IMR-90 (cell line): ENCODE results near the gene POMGNT1. TPM values are rescaled to one million over a fixed set of nuclear protein-coding genes. Genes with fewer than 3 reads are reported as not detected.

ENCODE experiments used
- ATAC-seq: fragments of 200-7000 bp; cut with Tn5 transposase; 2 replicates; pipeline ENCODE4 v1.9.1; 2020; ENCODE audit warnings: low read depth, mild to moderate bottlenecking, moderate library complexity
- BruUV-seq: library from RNA; stranded (reverse); fragments of 400-500 nt; replicated peaks from 2 replicates; lab custom pipeline; 2021; lab: Mats Ljungman, UMichigan
- CTCF ChIA-PET: fragments of 300-600 bp; formaldehyde crosslinking; extraction: SDS; loops from one replicate; lab custom pipeline; 2021; ENCODE audit warnings: antibody characterized with exemption; lab: Yijun Ruan, JAX
- POLR2A ChIA-PET: fragments of 300-600 bp; sonication (Branson Sonifier 250); formaldehyde crosslinking; loops from one replicate; lab custom pipeline; 2022; ENCODE audit warnings: antibody characterized with exemption; ENCODE audit not compliant: unreplicated experiment; lab: Charles Lee
- DNase-seq: peaks from one replicate; pipeline ENCODE4 v3.0.0; 2013
- H2AFZ ChIP-seq: replicated peaks from 2 replicates; pipeline ENCODE3; 2013; ENCODE audit warnings: low read length, mild to moderate bottlenecking; ENCODE audit not compliant: poor library complexity
- H2AK5ac ChIP-seq: 2 replicates; pipeline ENCODE4 v1.6.1; 2013; ENCODE audit warnings: low read depth, low read length, inconsistent platforms
- H2AK9ac ChIP-seq: replicated peaks from 2 replicates; pipeline ENCODE3; 2013; ENCODE audit warnings: mild to moderate bottlenecking, low read depth, low read length, moderate library complexity; ENCODE audit not compliant: poor library complexity
- H2BK120ac ChIP-seq: 2 replicates; pipeline ENCODE4 v1.6.1; 2013; ENCODE audit warnings: low read depth, low read length, inconsistent platforms
- H2BK15ac ChIP-seq: 3 replicates; pipeline ENCODE4 v1.6.1; 2013; ENCODE audit warnings: low read depth, low read length, inconsistent platforms
- H2BK20ac ChIP-seq: 2 replicates; pipeline ENCODE4 v1.6.1; 2013; ENCODE audit warnings: low read depth, mild to moderate bottlenecking, inconsistent platforms, low read length, moderate library complexity
- H2BK5ac ChIP-seq: 2 replicates; pipeline ENCODE4 v1.6.1; 2013; ENCODE audit warnings: mild to moderate bottlenecking, low read depth, low read length, inconsistent platforms; ENCODE audit not compliant: poor library complexity, severe bottlenecking
- H3K14ac ChIP-seq: replicated peaks from 2 replicates; pipeline ENCODE4 v1.6.1; 2013; ENCODE audit warnings: low read depth, low read length, inconsistent platforms
- H3K18ac ChIP-seq: 2 replicates; pipeline ENCODE4 v1.6.1; 2013; ENCODE audit warnings: low read depth, low read length, control low read depth
- H3K23ac ChIP-seq: 2 replicates; pipeline ENCODE4 v1.6.1; 2013; ENCODE audit warnings: low read depth, low read length, inconsistent platforms
- H3K27ac ChIP-seq: 2 replicates; pipeline ENCODE4 v1.5.1; 2013; ENCODE audit warnings: mild to moderate bottlenecking, control low read depth, low read length; ENCODE audit not compliant: insufficient read depth
- H3K27me3 ChIP-seq: 2 replicates; pipeline ENCODE4 v1.6.1; 2013; ENCODE audit warnings: low read length; ENCODE audit not compliant: control insufficient read depth, insufficient read depth
- H3K36me3 ChIP-seq: 2 replicates; pipeline ENCODE4 v1.6.1; 2013; ENCODE audit warnings: low read length, mixed read lengths; ENCODE audit not compliant: control insufficient read depth, insufficient read depth
- H3K4ac ChIP-seq: 2 replicates; pipeline ENCODE4 v1.6.1; 2013; ENCODE audit warnings: low read depth, low read length, inconsistent platforms
- H3K4me1 ChIP-seq: 2 replicates; pipeline ENCODE4 v1.6.1; 2013; ENCODE audit warnings: low read length, mixed read lengths; ENCODE audit not compliant: control insufficient read depth, insufficient read depth
- H3K4me2 ChIP-seq: 2 replicates; pipeline ENCODE4 v1.6.1; 2013; ENCODE audit warnings: low read depth, mild to moderate bottlenecking, control low read depth, low read length, moderate library complexity
- H3K4me3 ChIP-seq: 2 replicates; pipeline ENCODE4 v1.5.1; 2013; ENCODE audit warnings: low read depth, mild to moderate bottlenecking, control low read depth, low read length, moderate library complexity; ENCODE audit not compliant: insufficient read depth
- H3K56ac ChIP-seq: 2 replicates; pipeline ENCODE4 v1.6.1; 2013; ENCODE audit warnings: low read length, inconsistent platforms; ENCODE audit not compliant: insufficient read depth; ENCODE audit errors: extremely low read depth
- H3K79me1 ChIP-seq, 2 experiments: 2 replicates each; pipeline ENCODE4 v1.6.1; 2013; ENCODE audit warnings: low read length in 2 of 2, inconsistent platforms in 1 of 2, low read depth in 1 of 2
- H3K9ac ChIP-seq: 2 replicates; pipeline ENCODE4 v1.6.1; 2013; ENCODE audit warnings: low read depth, low read length, control low read depth
- H3K9me1 ChIP-seq: 2 replicates; pipeline ENCODE4 v1.6.1; 2013; ENCODE audit warnings: low read length, inconsistent platforms; ENCODE audit not compliant: insufficient read depth
- H3K9me3 ChIP-seq: 2 replicates; pipeline ENCODE4 v1.6.1; 2013; ENCODE audit warnings: low read length; ENCODE audit not compliant: control insufficient read depth, insufficient read depth
- H4K20me1 ChIP-seq: 2 replicates; pipeline ENCODE4 v1.6.1; 2013; ENCODE audit warnings: low read length, inconsistent platforms; ENCODE audit not compliant: insufficient read depth
- H4K5ac ChIP-seq: 2 replicates; pipeline ENCODE4 v1.6.1; 2013; ENCODE audit warnings: mild to moderate bottlenecking, low read depth, low read length, control low read depth
- H4K8ac ChIP-seq, 2 experiments: 2 replicates each; pipeline ENCODE4 v1.6.1; 2013; ENCODE audit warnings: low read depth in 2 of 2, low read length in 2 of 2, control low read depth in 1 of 2, inconsistent platforms in 1 of 2
- H4K91ac ChIP-seq: 2 replicates; pipeline ENCODE4 v1.6.1; 2013; ENCODE audit warnings: low read depth, low read length, inconsistent platforms; ENCODE audit not compliant: insufficient read depth
- CEBPB ChIP-seq: IDR thresholded peaks from 2 replicates; pipeline ENCODE4 v1.6.1; 2012; ENCODE audit warnings: low read depth, low read length, improper control_type of control experiment
- CHD1 ChIP-seq: IDR thresholded peaks from 2 replicates; pipeline ENCODE4 v1.6.1; 2012; ENCODE audit warnings: low read depth, low read length, improper control_type of control experiment
- FOS ChIP-seq: fragments of 150-350 bp; IDR thresholded peaks from 2 replicates; pipeline ENCODE4 v1.6.1; 2016; ENCODE audit warnings: low read depth, low read length
- MXI1 ChIP-seq: IDR thresholded peaks from 2 replicates; pipeline ENCODE4 v1.6.1; 2012; ENCODE audit warnings: low read depth, mild to moderate bottlenecking, low read length, moderate library complexity, borderline replicate concordance
- NFE2L2 ChIP-seq: fragments of 150-350 bp; IDR thresholded peaks from 2 replicates; pipeline ENCODE4 v1.6.1; 2016; ENCODE audit warnings: low read depth, mild to moderate bottlenecking, low read length
- RAD21 ChIP-seq: IDR thresholded peaks from 2 replicates; pipeline ENCODE4 v1.6.1; 2012; ENCODE audit warnings: low read length, improper control_type of control experiment
- RCOR1 ChIP-seq: IDR thresholded peaks from 2 replicates; pipeline ENCODE4 v1.6.1; 2012; ENCODE audit warnings: mild to moderate bottlenecking, low read length, improper control_type of control experiment; ENCODE audit not compliant: insufficient replicate concordance
- RFX5 ChIP-seq: IDR thresholded peaks from 2 replicates; pipeline ENCODE4 v1.8.0; 2012; ENCODE audit warnings: low read depth, mild to moderate bottlenecking, low read length, moderate library complexity
- WGBS, 2 experiments: methylation state at CpG; one replicate each; pipeline versions ENCODE4 v1.1.5 to v1.1.7; 2013; ENCODE audit warnings: missing lambda C conversion rate in 2 of 2; ENCODE audit not compliant: insufficient read length in 1 of 2; ENCODE audit errors: extremely low coverage in 2 of 2; 5-methylcytosine and 5-hydroxymethylcytosine counted together
- dilution Hi-C: fragments of 300-500 bp; cut with HindIII; formaldehyde crosslinking; loops from one replicate; pipeline ENCODE4 v1.14.3; 2018; ENCODE audit warnings: low sequenced_read_pairs; ENCODE audit not compliant: unreplicated experiment
- in situ Hi-C: fragments of 300-500 bp; cut with MboI; formaldehyde crosslinking; loops from 3 replicates; pipeline ENCODE4 v1.14.3; 2019; ENCODE audit warnings: low sequenced_read_pairs, inconsistent platforms, mixed read lengths
- intact Hi-C: fragments of 100-400 bp; cut with micrococcal nuclease; formaldehyde crosslinking; loops from 2 replicates; pipeline ENCODE4 v1.10.0; 2022
- polyA plus RNA-seq, 3 experiments: library from polyadenylated mRNA; depleted of rRNA; stranded (reverse); fragments of >200 nt; gene quantifications; 2 replicates each; pipeline ENCODE4 v1.2.3, GENCODE V29; 2012; ENCODE audit warnings: low replicate concordance in 1 of 3
- total RNA-seq: library from RNA; depleted of rRNA; stranded (reverse); fragments of >200 nt; gene quantifications from 2 replicates; pipeline ENCODE4 v1.2.3, GENCODE V29; 2012
- TF ChIP-seq, protein P1 (sequence below): fragments of 150-350 bp; IDR thresholded peaks from 2 replicates; pipeline ENCODE4 v1.6.1; 2016; ENCODE audit warnings: low read depth, mild to moderate bottlenecking, low read length, moderate library complexity, borderline replicate concordance

The POMGNT1 gene
- total and polyA plus RNA-seq, 2 of the 4 experiments (the other 2 are of a cell fraction): 54.8 to 65.3 TPM

GRCh38 chr1:46205141-46205540, 6.9 kb upstream of the POMGNT1 start:
- Histone ChIP-seq H3K79me1 (peaks cover 0 to 9% of the 10 kb centered on the region in 2 experiments; a peak in 1 of 4 replicates), H2AK9ac (no peak overlapping the region), H2AFZ (no peak overlapping the region), H3K56ac (no peak overlapping the region), H2BK20ac (no peak overlapping the region), H4K20me1 (no peaks in the 10 kb centered on the region), H2BK120ac (no peak overlapping the region), H3K27ac (no peak overlapping the region), H3K4me3 (no peak overlapping the region), H4K8ac (no peak overlapping the region), H3K23ac (no peak overlapping the region), H3K4me1 (no peaks in the 10 kb centered on the region), H4K91ac (no peak overlapping the region), H3K4ac (no peak overlapping the region), H3K14ac (no peak overlapping the region), H3K27me3 (no peaks in the 10 kb centered on the region), H4K5ac (no peak overlapping the region), H3K18ac (no peak overlapping the region), H2BK15ac (no peak overlapping the region), H3K36me3 (no peaks in the 10 kb centered on the region), H3K9ac (no peak overlapping the region), H3K9me3 (no peaks in the 10 kb centered on the region), H2BK5ac (no peak overlapping the region), H3K9me1 (peaks cover 2% of the 10 kb centered on the region; the same call in 1 of the 2 replicates), H3K4me2 (no peak overlapping the region), H2AK5ac (no peak overlapping the region)
- intact Hi-C loops: no loop called here
- TF ChIP-seq, protein P1, sequence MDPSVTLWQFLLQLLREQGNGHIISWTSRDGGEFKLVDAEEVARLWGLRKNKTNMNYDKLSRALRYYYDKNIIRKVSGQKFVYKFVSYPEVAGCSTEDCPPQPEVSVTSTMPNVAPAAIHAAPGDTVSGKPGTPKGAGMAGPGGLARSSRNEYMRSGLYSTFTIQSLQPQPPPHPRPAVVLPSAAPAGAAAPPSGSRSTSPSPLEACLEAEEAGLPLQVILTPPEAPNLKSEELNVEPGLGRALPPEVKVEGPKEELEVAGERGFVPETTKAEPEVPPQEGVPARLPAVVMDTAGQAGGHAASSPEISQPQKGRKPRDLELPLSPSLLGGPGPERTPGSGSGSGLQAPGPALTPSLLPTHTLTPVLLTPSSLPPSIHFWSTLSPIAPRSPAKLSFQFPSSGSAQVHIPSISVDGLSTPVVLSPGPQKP: no peak
- TF ChIP-seq CEBPB (no peak), MXI1 (no peak), CHD1 (no peak), FOS (no peak), RCOR1 (no peak), RFX5 (no peak), NFE2L2 (no peak), RAD21 (no peak)
- ChIA-PET CTCF (no interaction called here), POLR2A (no interaction called here)
- DNase-seq (no peak), ATAC-seq (no peak)
- WGBS, 2 experiments: 100% methylated on average over 1 of the region's 3 CpGs; no CpG with 5 or more reads in 1 of the 2 experiments
- in situ Hi-C loops: no loop called here
- BruUV-seq: no TSS peak
- dilution Hi-C loops: no loop called here
